Esophagus squamous epithelium (tissue), 5 donors: ENCODE measurements around the gene SPINT4. TPM values are rescaled to one million over a fixed set of nuclear protein-coding genes. Genes with fewer than 3 reads are reported as not detected.

ENCODE experiments used
- DNase-seq: peaks from one replicate; lab custom pipeline; 2025; lab: John Stamatoyannopoulos, UW
- H3K27ac ChIP-seq, 4 donors: fragments of 200-600 bp; sonication (generic); one replicate each; pipeline ENCODE4 v1.5.1; 2016 to 2019; ENCODE audit warnings: mild to moderate bottlenecking in 1 of 4
- H3K27me3 ChIP-seq, 4 donors: fragments of 200-600 bp; sonication (generic); 1 replicate in 3 of 4; 2 replicates in 1 of 4; pipeline versions ENCODE4 v1.5.1 to v1.6.0; 2017 to 2021; ENCODE audit warnings: antibody characterized with exemption in 1 of 4
- H3K36me3 ChIP-seq, 3 donors: fragments of 200-600 bp; sonication (generic); one replicate each; pipeline ENCODE4 v1.5.1; 2016 to 2019
- H3K4me1 ChIP-seq, 3 donors: fragments of 200-600 bp; sonication (generic); one replicate each; pipeline ENCODE4 v1.5.1; 2017 to 2019
- H3K4me3 ChIP-seq, 4 donors: fragments of 200-600 bp; sonication (generic); 1 replicate in 3 of 4; 2 replicates in 1 of 4; pipeline ENCODE4 v1.5.1; 2016 to 2019; ENCODE audit warnings: mild to moderate bottlenecking in 2 of 4, moderate library complexity in 1 of 4
- H3K9me3 ChIP-seq, 3 donors: fragments of 200-600 bp; sonication (generic); one replicate each; pipeline ENCODE4 v1.5.1; 2016 to 2019
- CTCF ChIP-seq, 6 experiments: fragments of 450-650 bp in 4 of 6; fragments of 200-600 bp in 2 of 6; sonication (generic) in 2 of 6; IDR thresholded peaks; one replicate each; pipeline ENCODE4 v1.5.1; 2016 to 2019; ENCODE audit warnings: antibody characterized with exemption in 6 of 6, mild to moderate bottlenecking in 4 of 6, moderate library complexity in 4 of 6
- POLR2A ChIP-seq, 4 donors: fragments of 450-650 bp; IDR thresholded peaks; one replicate each; pipeline ENCODE4 v1.6.1; 2017; ENCODE audit warnings: antibody characterized with exemption in 4 of 4, mild to moderate bottlenecking in 4 of 4, moderate library complexity in 3 of 4
- WGBS, 2 donors: methylation state at CpG; one replicate each; pipeline ENCODE4 v1.1.5; 2018; 5-methylcytosine and 5-hydroxymethylcytosine counted together
- intact Hi-C: fragments of 100-400 bp; cut with DNase I; formaldehyde crosslinking; loops from one replicate; pipeline ENCODE4 v1.15.0; 2022
- total RNA-seq, 4 donors: library from RNA; depleted of rRNA; stranded (reverse); fragments of >200 nt; gene quantifications; one replicate each; pipeline ENCODE4 v1.1.0, GENCODE V29; 2016
- donor health status: DM: yes; HTN: yes; CAD: no.

Gene SPINT4
- total RNA-seq, 4 donors from 2014 or later: not detected

GRCh38 chr20:45727044-45727443 is 4.9 kb downstream of the SPINT4 start:
- no peak for DNase-seq
- no peak overlapping the region for H3K27ac ChIP-seq
- no peak overlapping the region for H3K4me3 ChIP-seq
- intact Hi-C loops: no loop called here
- H3K4me1 ChIP-seq: no peaks in the 10 kb centered on the region
- peaks cover 0 to 29% (median 0%) of the 10 kb centered on the region in 4 donors for H3K27me3 ChIP-seq
- TF ChIP-seq POLR2A (IDR thresholded peaks at IDR 0.05): no peak
- no peak for TF ChIP-seq CTCF (IDR thresholded peaks at IDR 0.05)
- peaks cover 0 to 8% (median 0%) of the 10 kb centered on the region in 3 donors for H3K9me3 ChIP-seq
- WGBS, 2 donors: 35 to 50% methylated on average over 2 of the region's 2 CpGs
- H3K36me3 ChIP-seq: no peaks in the 10 kb centered on the region

GRCh38 chr20:45732199-45732598 is 10.1 kb downstream of the SPINT4 start:
- Histone ChIP-seq H3K36me3 (no peaks in the 10 kb centered on the region), H3K9me3 (peaks cover 0 to 17% (median 0%) of the 10 kb centered on the region in 3 donors), H3K4me3 (no peak overlapping the region), H3K27me3 (peaks cover 0 to 16% (median 0%) of the 10 kb centered on the region in 4 donors), H3K27ac (no peak overlapping the region), H3K4me1 (no peaks in the 10 kb centered on the region)
- intact Hi-C loops: no loop called here
- DNase-seq: no peak
- no peak for TF ChIP-seq CTCF (IDR thresholded peaks at IDR 0.05)
- TF ChIP-seq POLR2A (IDR thresholded peaks at IDR 0.05): no peak

- intact Hi-C loops: no loop called here
- Histone ChIP-seq H3K36me3 (no peaks in the 10 kb centered on the region), H3K4me1 (no peaks in the 10 kb centered on the region), H3K27ac (no peak overlapping the region), H3K4me3 (no peak overlapping the region), H3K9me3 (peaks cover 0 to 17% (median 0%) of the 10 kb centered on the region in 3 donors), H3K27me3 (peaks cover 0 to 15% (median 0%) of the 10 kb centered on the region in 4 donors)
- 55 to 58% methylated on average over 3 to 4 of the region's 8 CpGs for WGBS, 2 donors
- no peak for DNase-seq
- TF ChIP-seq CTCF (IDR thresholded peaks at IDR 0.05) (no peak), POLR2A (IDR thresholded peaks at IDR 0.05) (no peak)
Measured at GRCh38 chr20:45735552-45735951, 13.4 kb downstream of the SPINT4 start.

GRCh38 chr20:45735988-45736387 is 13.8 kb downstream of the SPINT4 start:
- 87% methylated on average over 9 of the region's 23 CpGs; no CpG with 5 or more reads in 1 of the 2 donors for WGBS, 2 donors
- no peaks in the 10 kb centered on the region for H3K4me1 ChIP-seq
- H3K27ac ChIP-seq: no peak overlapping the region
- no peak for DNase-seq
- peaks cover 0 to 17% (median 0%) of the 10 kb centered on the region in 3 donors for H3K9me3 ChIP-seq
- H3K36me3 ChIP-seq: no peaks in the 10 kb centered on the region
- peaks cover 0 to 20% (median 0%) of the 10 kb centered on the region in 4 donors for H3K27me3 ChIP-seq
- intact Hi-C loops: no loop called here
- no peak overlapping the region for H3K4me3 ChIP-seq
- no peak for TF ChIP-seq POLR2A (IDR thresholded peaks at IDR 0.05)
- TF ChIP-seq CTCF (IDR thresholded peaks at IDR 0.05): no peak

- H3K36me3 ChIP-seq: no peaks in the 10 kb centered on the region
- no peak overlapping the region for H3K4me3 ChIP-seq
- WGBS, 2 donors: 82 to 83% methylated on average over 4 of the region's 4 CpGs
- no peaks in the 10 kb centered on the region for H3K9me3 ChIP-seq
- no peak overlapping the region for H3K27ac ChIP-seq
- intact Hi-C loops: no loop called here
- H3K4me1 ChIP-seq: no peaks in the 10 kb centered on the region
- TF ChIP-seq CTCF (IDR thresholded peaks at IDR 0.05) (no peak), POLR2A (IDR thresholded peaks at IDR 0.05) (no peak)
- peaks cover 0 to 26% (median 0%) of the 10 kb centered on the region in 4 donors for H3K27me3 ChIP-seq
- no peak for DNase-seq
Measured at GRCh38 chr20:45742596-45742995, 20.4 kb downstream of the SPINT4 start.
